Panc1 (cell line): Measurements from ENCODE around the gene NCAPD3. TPM values are rescaled to one million over a fixed set of nuclear protein-coding genes. Genes with fewer than 3 reads are reported as not detected.

Experiments
- ATAC-seq: fragments of 200-7000 bp; cut with Tn5 transposase; 2 replicates; pipeline ENCODE4 v1.9.1; 2020; ENCODE audit warnings: mild to moderate bottlenecking, moderate library complexity
- BruUV-seq: library from RNA; stranded (reverse); fragments of 400-500 nt; replicated peaks from 2 replicates; lab custom pipeline; 2021; lab: Mats Ljungman, UMichigan
- CTCF ChIA-PET: fragments of 300-600 bp; sonication (Branson Sonifier 250); formaldehyde crosslinking; loops from one replicate; lab custom pipeline; 2022; ENCODE audit warnings: antibody characterized with exemption; lab: Charles Lee
- POLR2A ChIA-PET: fragments of 300-600 bp; sonication (Branson Sonifier 250); formaldehyde crosslinking; loops from one replicate; lab custom pipeline; 2022; ENCODE audit warnings: antibody characterized with exemption; lab: Charles Lee
- DNase-seq: peaks from one replicate; pipeline ENCODE4 v3.0.0-alpha.2; 2010; ENCODE audit warnings: low read depth, low spot score
- H3K27ac ChIP-seq: 2 replicates; pipeline ENCODE4 v1.5.1; 2011; ENCODE audit warnings: mild to moderate bottlenecking, low read length, inconsistent platforms
- H3K27me3 ChIP-seq: fragments of 200-500 bp; sonication (Bioruptor generic); 2 replicates; pipeline ENCODE4 v1.6.0; 2014; ENCODE audit warnings: low read length, inconsistent platforms; ENCODE audit not compliant: control insufficient read depth, insufficient read depth
- H3K36me3 ChIP-seq: fragments of 200-500 bp; sonication (Bioruptor generic); 2 replicates; pipeline ENCODE4 v1.5.1; 2014; ENCODE audit warnings: inconsistent platforms, mild to moderate bottlenecking, low read length, moderate library complexity; ENCODE audit not compliant: control insufficient read depth, insufficient read depth
- H3K4me1 ChIP-seq: 2 replicates; pipeline ENCODE4 v1.5.1; 2011; ENCODE audit warnings: inconsistent platforms, mild to moderate bottlenecking, low read length, moderate library complexity; ENCODE audit not compliant: control insufficient read depth, insufficient read depth
- H3K4me3 ChIP-seq, 2 experiments: 2 replicates each; pipeline ENCODE4 v1.5.1; 2011 to 2012; ENCODE audit warnings: low read depth in 2 of 2, low read length in 2 of 2, mild to moderate bottlenecking in 2 of 2, inconsistent platforms in 1 of 2, moderate library complexity in 1 of 2
- H3K9me3 ChIP-seq: fragments of 200-500 bp; sonication (Bioruptor generic); 2 replicates; pipeline ENCODE4 v1.5.1; 2014; ENCODE audit warnings: low read depth, mild to moderate bottlenecking, inconsistent platforms, low read length, moderate library complexity; ENCODE audit not compliant: control insufficient read depth, insufficient read depth
- CTCF ChIP-seq: fragments of 450-650 bp; IDR thresholded peaks from 2 replicates; pipeline ENCODE4 v1.5.1; 2017; ENCODE audit warnings: mild to moderate bottlenecking
- POLR2AphosphoS5 ChIP-seq: IDR thresholded peaks from 2 replicates; pipeline ENCODE4 v1.6.1; 2012; ENCODE audit warnings: mild to moderate bottlenecking, low read depth, low read length, moderate library complexity
- REST ChIP-seq, 2 experiments: IDR thresholded peaks; 2 replicates each; pipeline ENCODE4 v1.6.1; 2011 to 2012; ENCODE audit warnings: low read depth in 2 of 2, control low read depth in 1 of 2, low read length in 1 of 2, mild to moderate bottlenecking in 1 of 2, moderate library complexity in 1 of 2; ENCODE audit not compliant: insufficient read depth in 1 of 2
- SIN3A ChIP-seq: IDR thresholded peaks from 2 replicates; pipeline ENCODE4 v1.6.1; 2012; ENCODE audit warnings: low read depth, mild to moderate bottlenecking, low read length, moderate library complexity, borderline replicate concordance; ENCODE audit not compliant: insufficient read depth
- TCF7L2 ChIP-seq: IDR thresholded peaks from 2 replicates; pipeline ENCODE4 v1.6.1; 2011; ENCODE audit warnings: mild to moderate bottlenecking, low read depth, low read length, inconsistent platforms
- in situ Hi-C: cut with HindIII; loops from 2 replicates; pipeline ENCODE4 v1.10.0; 2016; ENCODE audit warnings: low sequenced_read_pairs, low pct_unique_long_range_greater_than_20kb
- intact Hi-C: fragments of 100-400 bp; cut with micrococcal nuclease; formaldehyde crosslinking; loops from one replicate; pipeline ENCODE4 v1.10.0; 2022; ENCODE audit not compliant: unreplicated experiment
- total RNA-seq: library from RNA; stranded (reverse); gene quantifications from one replicate; pipeline ENCODE4 v1.2.1, GENCODE V29; 2021; ENCODE audit not compliant: unreplicated experiment

Gene NCAPD3
- total RNA-seq, 1 experiment from 2014 or later, result 75.9 TPM

GRCh38 chr11:134246100-134246499, 22.3 kb upstream of the NCAPD3 start:
- H3K27me3 ChIP-seq, result no peaks in the 10 kb centered on the region
- TF ChIP-seq REST (IDR thresholded peaks at IDR 0.05; ENCODE audit: insufficient read depth in 1 of 2, low read depth in 2 of 2, low read length in 1 of 2) (no peak), POLR2AphosphoS5 (no peak), SIN3A (no peak), TCF7L2 (no peak), CTCF (no peak)
- intact Hi-C loops, result no loop called here
- no peaks in the 10 kb centered on the region for H3K9me3 ChIP-seq
- DNase-seq, result no peak
- no peak for ATAC-seq
- no peaks in the 10 kb centered on the region for H3K4me1 ChIP-seq
- CTCF ChIA-PET, result no interaction called here
- H3K27ac ChIP-seq, result no peak overlapping the region
- in situ Hi-C loops, result no loop called here
- BruUV-seq, result no TSS peak
- H3K4me3 ChIP-seq, result no peak overlapping the region
- POLR2A ChIA-PET, result no interaction called here
- H3K36me3 ChIP-seq, result no peaks in the 10 kb centered on the region; the same call in 1 of the 2 replicates

- intact Hi-C loops, result no loop called here
- TF ChIP-seq TCF7L2, result no peak
- no peak for TF ChIP-seq POLR2AphosphoS5
- TF ChIP-seq SIN3A, result no peak
- no peak for TF ChIP-seq REST (IDR thresholded peaks at IDR 0.05; ENCODE audit: insufficient read depth in 1 of 2, low read depth in 2 of 2, low read length in 1 of 2)
- no peak for TF ChIP-seq CTCF
- in situ Hi-C loops, result no loop called here
- DNase-seq (no peak), ATAC-seq (no peak)
- ChIA-PET POLR2A (no interaction called here), CTCF (no interaction called here)
- H3K27me3 ChIP-seq, result no peaks in the 10 kb centered on the region
- BruUV-seq, result no TSS peak
- no peaks in the 10 kb centered on the region; the same call in 1 of the 2 replicates for H3K36me3 ChIP-seq
- H3K27ac ChIP-seq, result no peak overlapping the region
- no peak overlapping the region for H3K4me3 ChIP-seq
- no peaks in the 10 kb centered on the region for H3K9me3 ChIP-seq
- no peaks in the 10 kb centered on the region for H3K4me1 ChIP-seq
Observed at GRCh38 chr11:134245434-134245833, 21.7 kb upstream of the NCAPD3 start.
